Measurements from ENCODE around the gene ARHGAP45. TPM values are rescaled to one million over a fixed set of nuclear protein-coding genes. Genes with fewer than 3 reads are reported as not detected.

ARHGAP45 gene
- total RNA-seq, 4 donors from 2014 or later: 0.83 to 7.6 (median 3.4) TPM

DNA sequence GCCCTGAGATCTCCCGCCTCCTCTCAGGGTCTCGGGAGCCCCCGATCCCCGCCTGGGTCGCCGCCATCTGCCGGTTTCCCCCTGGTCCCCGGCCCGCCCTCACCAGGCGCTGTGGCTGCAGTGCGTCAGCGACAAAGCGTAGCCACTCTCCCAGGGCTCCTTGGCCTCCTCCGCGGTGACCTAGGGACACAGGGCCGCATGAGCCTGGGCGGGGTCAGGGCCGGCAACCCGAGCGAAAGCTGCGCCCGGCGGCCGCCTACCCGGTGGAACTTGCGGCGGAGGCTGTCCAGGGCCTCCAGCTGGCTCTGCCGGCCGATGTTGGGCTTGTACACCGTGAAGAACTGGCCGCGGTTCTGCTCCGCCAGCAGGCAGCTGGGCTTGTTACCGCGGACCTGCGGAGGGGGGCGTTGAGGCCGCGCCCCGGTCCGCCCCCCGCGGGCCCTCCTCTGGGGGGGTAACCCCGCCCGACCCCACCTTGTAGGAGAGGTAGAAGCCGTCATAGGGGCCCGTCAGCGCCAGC lies 42.1 kb downstream of the ARHGAP45 start:
- in situ Hi-C loops (cut with MboI; ENCODE audit: low sequenced_read_pairs in 4 of 4) (no loop called here), intact Hi-C loops (cut with DNase I; ENCODE audit: low total_unique reads) (loop anchor here (10.0 kb wide), 1 partner anchor 956 kb away; no protein-coding TSS in a partner anchor)
- H3K4me3 ChIP-seq: no peak overlapping the region

DNA sequence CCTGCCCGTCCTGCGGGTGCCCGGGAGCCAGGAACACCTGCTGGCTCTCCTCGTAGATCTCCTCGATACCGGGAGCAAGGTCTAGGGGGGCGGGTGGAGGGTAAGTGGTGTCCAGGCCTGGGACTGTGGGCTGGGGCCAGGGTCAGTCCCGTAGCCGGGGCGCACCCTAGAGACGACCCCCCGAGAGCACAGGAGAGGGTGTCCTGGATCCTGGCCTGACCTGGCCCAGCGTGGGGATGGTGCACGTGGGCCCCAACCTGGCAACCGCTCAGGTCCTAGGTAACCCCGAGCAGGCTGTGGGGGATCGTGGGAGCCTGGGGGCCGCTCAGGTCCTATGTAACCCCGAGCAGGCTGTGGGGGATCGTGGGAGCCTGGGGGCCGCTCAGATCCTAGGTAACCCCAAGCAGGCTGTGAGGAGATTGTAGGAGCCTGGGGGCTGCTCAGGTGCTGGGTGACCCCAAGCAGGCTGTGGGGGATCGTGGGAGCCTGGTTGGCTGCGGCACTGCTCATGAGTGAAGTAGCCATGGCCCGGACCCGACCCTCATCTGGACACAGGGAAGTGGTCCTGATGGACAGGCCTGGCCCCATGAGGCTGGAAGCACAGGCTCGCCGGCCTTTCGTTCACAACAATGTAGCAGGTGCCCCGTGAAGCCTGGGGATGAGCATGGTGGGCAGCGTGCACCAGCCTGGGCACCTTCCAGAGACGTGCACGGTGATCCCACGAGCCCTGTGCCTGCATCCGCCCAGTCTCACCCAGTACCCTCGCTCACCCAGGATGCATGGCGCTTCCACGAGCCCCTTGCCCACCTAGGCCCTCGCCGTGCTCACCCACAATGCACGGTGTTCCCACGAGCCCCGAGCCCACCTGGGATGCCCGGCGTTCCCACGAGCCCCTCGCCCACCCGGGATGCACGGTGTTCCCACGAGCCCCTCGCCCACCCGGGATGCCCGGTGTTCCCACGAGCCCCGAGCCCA lies 43.0 kb downstream of the ARHGAP45 start:
- Histone ChIP-seq H3K36me3 (peaks cover 0 to 22% of the 10 kb centered on the region in 2 donors), H3K4me1 (peaks cover 14 to 28% of the 10 kb centered on the region in 2 donors), H3K27me3 (no peaks in the 10 kb centered on the region), H3K9me3 (no peaks in the 10 kb centered on the region), H3K4me3 (no peak overlapping the region), H3K27ac (peak overlapping the region in 2 of 4 donors; percentile 48 to 62)
- TF ChIP-seq, protein P1, sequence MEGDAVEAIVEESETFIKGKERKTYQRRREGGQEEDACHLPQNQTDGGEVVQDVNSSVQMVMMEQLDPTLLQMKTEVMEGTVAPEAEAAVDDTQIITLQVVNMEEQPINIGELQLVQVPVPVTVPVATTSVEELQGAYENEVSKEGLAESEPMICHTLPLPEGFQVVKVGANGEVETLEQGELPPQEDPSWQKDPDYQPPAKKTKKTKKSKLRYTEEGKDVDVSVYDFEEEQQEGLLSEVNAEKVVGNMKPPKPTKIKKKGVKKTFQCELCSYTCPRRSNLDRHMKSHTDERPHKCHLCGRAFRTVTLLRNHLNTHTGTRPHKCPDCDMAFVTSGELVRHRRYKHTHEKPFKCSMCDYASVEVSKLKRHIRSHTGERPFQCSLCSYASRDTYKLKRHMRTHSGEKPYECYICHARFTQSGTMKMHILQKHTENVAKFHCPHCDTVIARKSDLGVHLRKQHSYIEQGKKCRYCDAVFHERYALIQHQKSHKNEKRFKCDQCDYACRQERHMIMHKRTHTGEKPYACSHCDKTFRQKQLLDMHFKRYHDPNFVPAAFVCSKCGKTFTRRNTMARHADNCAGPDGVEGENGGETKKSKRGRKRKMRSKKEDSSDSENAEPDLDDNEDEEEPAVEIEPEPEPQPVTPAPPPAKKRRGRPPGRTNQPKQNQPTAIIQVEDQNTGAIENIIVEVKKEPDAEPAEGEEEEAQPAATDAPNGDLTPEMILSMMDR (IDR thresholded peaks at IDR 0.05 in 4 of 5, conservative IDR thresholded peaks at IDR 0.05 in 1 of 5): no peak
- DNase-seq: no peak
- no peak for ATAC-seq
- intact Hi-C loops (cut with DNase I; ENCODE audit: low total_unique reads) (loop anchor here (5.0 to 10.0 kb wide), 3 partner anchors 42 to 955 kb away; no protein-coding TSS in a partner anchor), in situ Hi-C loops (cut with MboI; ENCODE audit: low sequenced_read_pairs in 4 of 4) (loop anchor here in 1 of 4 donors (10.0 kb wide), 1 partner anchor 85 kb away; no protein-coding TSS in a partner anchor)

More for the DNA sequence above, 42.1 kb downstream of the ARHGAP45 start:
- DNase-seq (peak in 1 of 2 donors; percentile 46), ATAC-seq (no peak)
- peaks cover 15 to 29% of the 10 kb centered on the region in 2 donors for H3K4me1 ChIP-seq
- H3K27ac ChIP-seq: peak overlapping the region in 3 of 4 donors; percentile 40 to 62 (median 48)
- no peak for TF ChIP-seq POLR2A (IDR thresholded peaks at IDR 0.05)
- H3K36me3 ChIP-seq: peaks cover 0 to 22% of the 10 kb centered on the region in 2 donors
- H3K27me3 ChIP-seq: no peaks in the 10 kb centered on the region
- H3K9me3 ChIP-seq: no peaks in the 10 kb centered on the region

DNA sequence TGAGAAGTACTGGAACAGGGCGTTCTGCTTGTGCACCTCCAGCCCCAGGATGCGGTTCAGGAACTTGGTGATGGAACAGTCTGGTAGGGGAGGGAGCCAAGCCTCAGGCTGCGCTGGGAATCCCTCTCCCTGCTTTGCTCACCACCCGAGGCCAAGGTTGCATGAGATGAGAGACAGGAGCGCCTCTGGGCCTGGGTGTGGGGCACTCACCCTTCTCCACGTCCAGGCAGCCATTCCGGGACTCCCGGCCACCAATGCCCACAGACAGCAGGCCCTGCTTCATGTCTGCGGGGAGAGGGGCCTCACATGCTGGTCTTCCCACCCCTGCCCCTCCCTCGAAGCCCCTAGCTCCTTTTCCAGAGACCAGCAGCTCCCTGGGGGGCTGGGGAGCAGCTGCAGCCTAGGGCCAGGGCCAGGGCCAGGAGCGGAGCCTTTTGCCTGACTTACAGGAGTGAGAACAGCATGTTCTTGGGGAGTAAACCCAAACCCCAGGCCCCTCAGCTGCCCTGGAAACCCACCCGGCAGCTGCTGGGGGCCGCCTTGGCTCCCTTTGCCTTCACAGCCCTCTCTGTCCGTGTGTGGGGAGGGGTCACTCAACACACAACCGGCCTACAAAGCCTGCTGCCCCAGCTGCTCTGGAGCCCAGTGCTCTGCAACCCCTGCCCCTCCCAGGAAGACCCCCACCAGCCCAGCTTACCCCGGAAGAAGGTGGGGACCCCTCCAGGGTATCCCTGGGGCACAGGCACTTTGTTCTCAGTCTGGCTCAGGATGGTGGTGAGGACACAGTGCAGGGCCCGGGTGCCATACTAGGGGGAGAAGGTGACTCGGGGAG lies 44.1 kb downstream of the ARHGAP45 start:
- in situ Hi-C loops (cut with MboI; ENCODE audit: low sequenced_read_pairs in 4 of 4) (loop anchor here in 1 of 4 donors (10.0 kb wide), 1 partner anchor 84 kb away; no protein-coding TSS in a partner anchor), intact Hi-C loops (cut with DNase I; ENCODE audit: low total_unique reads) (loop anchor here (5.0 kb wide), 2 partner anchors 41 to 81 kb away; no protein-coding TSS in a partner anchor)
- Histone ChIP-seq H3K4me1 (peaks cover 7 to 17% of the 10 kb centered on the region in 2 donors), H3K27ac (peak overlapping the region; percentile 53 to 81 (median 80)), H3K4me3 (peak overlapping the region in 1 of 4 donors; percentile 25), H3K9me3 (no peaks in the 10 kb centered on the region), H3K36me3 (peaks cover 0 to 28% of the 10 kb centered on the region in 2 donors), H3K27me3 (no peaks in the 10 kb centered on the region)
- DNase-seq (no peak), ATAC-seq (no peak)
- TF ChIP-seq, protein P1 (IDR thresholded peaks at IDR 0.05 in 4 of 5, conservative IDR thresholded peaks at IDR 0.05 in 1 of 5): no peak
- TF ChIP-seq POLR2A (IDR thresholded peaks at IDR 0.05): no peak

DNA sequence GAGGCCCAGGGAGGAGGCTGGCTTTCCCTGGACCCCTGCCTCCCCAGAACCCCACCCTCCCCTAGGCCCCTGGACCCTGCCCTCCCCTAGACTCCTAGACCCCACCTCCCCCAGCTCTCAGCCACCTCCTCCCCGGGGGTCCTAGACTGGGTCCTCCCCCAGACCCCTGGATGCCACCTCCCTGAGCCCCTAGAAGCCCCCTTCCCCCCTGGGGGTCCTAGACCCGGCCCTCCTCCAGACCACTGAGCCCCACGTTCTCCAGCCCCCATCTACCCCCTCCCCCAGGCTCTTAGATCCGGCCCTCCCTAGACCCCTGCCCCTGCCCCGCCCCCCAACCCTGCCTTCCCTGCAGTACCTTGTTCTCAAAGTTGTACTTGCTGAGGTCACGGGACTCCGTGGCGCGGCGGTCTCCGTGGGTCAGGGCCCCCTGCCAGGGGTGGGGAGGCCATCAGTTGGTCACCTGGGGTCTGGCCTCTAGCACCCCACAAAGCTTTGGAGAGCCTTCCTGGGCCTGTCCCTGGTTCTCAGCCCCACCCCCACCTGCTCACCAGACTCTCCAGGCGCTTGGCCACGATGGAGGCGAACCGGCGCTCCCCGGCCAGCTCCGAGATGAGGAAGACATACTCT lies 44.8 kb downstream of the ARHGAP45 start:
- H3K36me3 ChIP-seq: peaks cover 0 to 30% of the 10 kb centered on the region in 2 donors
- no peaks in the 10 kb centered on the region for H3K9me3 ChIP-seq
- no peak for DNase-seq
- TF ChIP-seq, protein P1 (IDR thresholded peaks at IDR 0.05 in 4 of 5, conservative IDR thresholded peaks at IDR 0.05 in 1 of 5): no peak
- no peak for TF ChIP-seq POLR2A (IDR thresholded peaks at IDR 0.05)
- in situ Hi-C loops (cut with MboI; ENCODE audit: low sequenced_read_pairs in 4 of 4): loop anchor here in 1 of 4 donors (10.0 kb wide), 1 partner anchor 83 kb away; no protein-coding TSS in a partner anchor
- ATAC-seq: peak in 1 of 2 donors; percentile 0
- intact Hi-C loops (cut with DNase I; ENCODE audit: low total_unique reads): loop anchor here (5.0 kb wide), 2 partner anchors 41 to 81 kb away; no protein-coding TSS in a partner anchor
- H3K4me1 ChIP-seq: peaks cover 5 to 12% of the 10 kb centered on the region in 2 donors
- peak overlapping the region in 1 of 4 donors; percentile 25 for H3K4me3 ChIP-seq
- H3K27ac ChIP-seq: peak overlapping the region; percentile 53 to 81 (median 80)
- no peaks in the 10 kb centered on the region for H3K27me3 ChIP-seq

All from gastrocnemius medialis (tissue), 4 donors.